ENCODE data around the gene CDK14.

CDK14 gene

DNA sequence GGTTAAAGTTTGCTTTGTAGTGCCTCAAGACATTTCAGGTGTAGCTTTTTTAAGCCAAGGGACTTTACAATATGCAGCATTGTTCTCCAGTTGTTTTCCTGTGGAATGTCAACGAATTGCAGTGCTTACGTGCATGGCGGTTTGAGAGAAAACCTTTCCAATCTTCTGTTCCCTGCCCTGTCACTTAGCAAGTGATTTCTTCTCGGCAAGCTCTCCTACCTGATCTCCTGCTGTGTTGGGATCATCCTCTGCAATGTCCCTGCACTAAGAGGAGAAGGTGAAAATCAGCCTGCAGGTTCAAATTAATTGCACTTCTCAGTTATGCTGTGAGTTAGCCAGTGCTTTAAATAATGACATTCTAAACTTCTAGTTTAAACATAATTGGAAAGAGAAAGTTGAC, 470.5 kb downstream of the CDK14 start:
- Histone ChIP-seq H3K27me3 (ENCODE audit: insufficient read depth, poor library complexity, severe bottlenecking) (no peaks in the 10 kb centered on the region), H3K4me3 (replicated peaks; ENCODE audit: insufficient read depth, low read length) (no peak overlapping the region), H3K27ac (replicated peaks) (no peak overlapping the region)
- DNase-seq (ENCODE audit: low read depth in 1 of 2, low spot score in 1 of 2): no peak
- no peak for TF ChIP-seq CTCF (IDR thresholded peaks at IDR 0.05; ENCODE audit: insufficient read depth, low read length)
- TF ChIP-seq, protein P1, sequence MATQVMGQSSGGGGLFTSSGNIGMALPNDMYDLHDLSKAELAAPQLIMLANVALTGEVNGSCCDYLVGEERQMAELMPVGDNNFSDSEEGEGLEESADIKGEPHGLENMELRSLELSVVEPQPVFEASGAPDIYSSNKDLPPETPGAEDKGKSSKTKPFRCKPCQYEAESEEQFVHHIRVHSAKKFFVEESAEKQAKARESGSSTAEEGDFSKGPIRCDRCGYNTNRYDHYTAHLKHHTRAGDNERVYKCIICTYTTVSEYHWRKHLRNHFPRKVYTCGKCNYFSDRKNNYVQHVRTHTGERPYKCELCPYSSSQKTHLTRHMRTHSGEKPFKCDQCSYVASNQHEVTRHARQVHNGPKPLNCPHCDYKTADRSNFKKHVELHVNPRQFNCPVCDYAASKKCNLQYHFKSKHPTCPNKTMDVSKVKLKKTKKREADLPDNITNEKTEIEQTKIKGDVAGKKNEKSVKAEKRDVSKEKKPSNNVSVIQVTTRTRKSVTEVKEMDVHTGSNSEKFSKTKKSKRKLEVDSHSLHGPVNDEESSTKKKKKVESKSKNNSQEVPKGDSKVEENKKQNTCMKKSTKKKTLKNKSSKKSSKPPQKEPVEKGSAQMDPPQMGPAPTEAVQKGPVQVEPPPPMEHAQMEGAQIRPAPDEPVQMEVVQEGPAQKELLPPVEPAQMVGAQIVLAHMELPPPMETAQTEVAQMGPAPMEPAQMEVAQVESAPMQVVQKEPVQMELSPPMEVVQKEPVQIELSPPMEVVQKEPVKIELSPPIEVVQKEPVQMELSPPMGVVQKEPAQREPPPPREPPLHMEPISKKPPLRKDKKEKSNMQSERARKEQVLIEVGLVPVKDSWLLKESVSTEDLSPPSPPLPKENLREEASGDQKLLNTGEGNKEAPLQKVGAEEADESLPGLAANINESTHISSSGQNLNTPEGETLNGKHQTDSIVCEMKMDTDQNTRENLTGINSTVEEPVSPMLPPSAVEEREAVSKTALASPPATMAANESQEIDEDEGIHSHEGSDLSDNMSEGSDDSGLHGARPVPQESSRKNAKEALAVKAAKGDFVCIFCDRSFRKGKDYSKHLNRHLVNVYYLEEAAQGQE (IDR thresholded peaks at IDR 0.05; ENCODE audit: insufficient replicate concordance, low read depth): no peak
- TF ChIP-seq GABPA (IDR thresholded peaks at IDR 0.05; ENCODE audit: low read depth): no peak
- TF ChIP-seq POLR2AphosphoS5 (IDR thresholded peaks at IDR 0.05; ENCODE audit: low read depth): no peak
- no peak for TF ChIP-seq SPI1 (IDR thresholded peaks at IDR 0.05; ENCODE audit: borderline replicate concordance, low read depth)

DNA sequence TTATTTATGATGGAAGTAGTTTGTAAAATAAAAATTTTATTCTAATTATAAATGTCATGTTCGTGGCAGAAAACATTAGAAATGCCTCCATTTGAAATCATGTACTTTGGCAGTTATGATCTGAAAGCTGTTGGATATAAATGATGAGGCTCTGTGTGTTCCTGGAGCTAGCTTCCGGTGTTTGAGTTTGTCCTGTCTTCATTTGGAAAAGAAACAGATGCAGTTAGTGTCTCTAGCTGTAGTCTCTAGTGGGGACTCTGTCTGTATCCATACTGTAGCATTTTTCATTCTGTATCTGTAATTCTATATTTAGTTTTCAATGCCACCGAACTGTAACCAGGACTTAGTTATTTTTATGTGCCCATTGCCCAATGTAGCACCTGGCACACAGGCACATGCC, 471.1 kb downstream of the CDK14 start:
- no peak for DNase-seq (ENCODE audit: low read depth in 1 of 2, low spot score in 1 of 2)
- no peak overlapping the region for H3K27ac ChIP-seq (replicated peaks)
- no peaks in the 10 kb centered on the region for H3K27me3 ChIP-seq (ENCODE audit: insufficient read depth, poor library complexity, severe bottlenecking)
- H3K4me3 ChIP-seq (replicated peaks; ENCODE audit: insufficient read depth, low read length): no peak overlapping the region
- TF ChIP-seq SPI1 (IDR thresholded peaks at IDR 0.05; ENCODE audit: borderline replicate concordance, low read depth) (no peak), POLR2AphosphoS5 (IDR thresholded peaks at IDR 0.05; ENCODE audit: low read depth) (no peak), CTCF (IDR thresholded peaks at IDR 0.05; ENCODE audit: insufficient read depth, low read length) (no peak)
- TF ChIP-seq, protein P1 (IDR thresholded peaks at IDR 0.05; ENCODE audit: insufficient replicate concordance, low read depth): no peak

GRCh38 chr7:91068136-91068795, 472.1 kb downstream of the CDK14 start:
- DNase-seq (ENCODE audit: low read depth in 1 of 2, low spot score in 1 of 2): no peak
- H3K27me3 ChIP-seq (ENCODE audit: insufficient read depth, poor library complexity, severe bottlenecking): no peaks in the 10 kb centered on the region
- TF ChIP-seq CTCF (IDR thresholded peaks at IDR 0.05; ENCODE audit: insufficient read depth, low read length) (no peak), POLR2AphosphoS5 (IDR thresholded peaks at IDR 0.05; ENCODE audit: low read depth) (no peak), GABPA (IDR thresholded peaks at IDR 0.05; ENCODE audit: low read depth) (no peak), SPI1 (IDR thresholded peaks at IDR 0.05; ENCODE audit: borderline replicate concordance, low read depth) (no peak)
- TF ChIP-seq, protein P1 (IDR thresholded peaks at IDR 0.05; ENCODE audit: insufficient replicate concordance, low read depth): no peak
- no peak overlapping the region for H3K4me3 ChIP-seq (replicated peaks; ENCODE audit: insufficient read depth, low read length)
- H3K27ac ChIP-seq (replicated peaks): no peak overlapping the region
